GM12873 (cell line): ENCODE results near the gene UCP3.

Experiments used
- TF ChIP-seq, protein P1 (sequence below): IDR thresholded peaks from 2 replicates; pipeline ENCODE4 v1.5.1; 2012; ENCODE audit warnings: low read depth, mild to moderate bottlenecking, moderate library complexity, low read length, control low read depth; ENCODE audit not compliant: insufficient read depth; ENCODE audit errors: missing control alignments

UCP3 gene

DNA sequence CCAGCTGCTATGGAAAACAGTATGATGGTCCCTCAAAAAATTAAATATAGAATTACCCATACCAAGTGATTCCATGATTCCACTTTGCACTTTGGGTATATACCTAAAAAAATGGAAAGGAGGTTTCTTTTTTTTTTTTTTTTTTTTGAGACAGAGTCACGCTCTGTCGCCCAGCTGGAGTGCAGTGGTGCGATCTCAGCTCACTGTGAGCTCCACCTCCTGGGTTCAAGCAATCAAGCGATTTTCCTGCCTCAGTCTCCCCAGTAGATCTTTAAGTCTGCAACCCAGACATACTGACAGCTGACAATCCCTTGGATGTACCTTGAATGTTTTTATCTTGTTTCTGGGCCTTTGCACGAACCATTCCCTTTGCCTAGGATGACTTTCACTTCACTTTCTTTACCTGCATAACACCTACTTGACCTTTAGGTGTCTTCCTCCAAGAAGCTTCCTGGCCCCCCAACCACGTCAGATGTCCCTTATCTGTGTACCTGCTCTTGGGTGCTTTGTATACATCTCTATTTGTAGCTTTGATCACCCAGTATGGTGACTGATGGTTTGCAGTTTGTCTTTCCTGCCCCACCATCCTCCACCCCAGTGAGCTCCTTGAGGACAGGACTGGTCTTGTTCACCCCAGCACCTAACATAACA, 11.6 kb downstream of the UCP3 start:
- TF ChIP-seq, protein P1, sequence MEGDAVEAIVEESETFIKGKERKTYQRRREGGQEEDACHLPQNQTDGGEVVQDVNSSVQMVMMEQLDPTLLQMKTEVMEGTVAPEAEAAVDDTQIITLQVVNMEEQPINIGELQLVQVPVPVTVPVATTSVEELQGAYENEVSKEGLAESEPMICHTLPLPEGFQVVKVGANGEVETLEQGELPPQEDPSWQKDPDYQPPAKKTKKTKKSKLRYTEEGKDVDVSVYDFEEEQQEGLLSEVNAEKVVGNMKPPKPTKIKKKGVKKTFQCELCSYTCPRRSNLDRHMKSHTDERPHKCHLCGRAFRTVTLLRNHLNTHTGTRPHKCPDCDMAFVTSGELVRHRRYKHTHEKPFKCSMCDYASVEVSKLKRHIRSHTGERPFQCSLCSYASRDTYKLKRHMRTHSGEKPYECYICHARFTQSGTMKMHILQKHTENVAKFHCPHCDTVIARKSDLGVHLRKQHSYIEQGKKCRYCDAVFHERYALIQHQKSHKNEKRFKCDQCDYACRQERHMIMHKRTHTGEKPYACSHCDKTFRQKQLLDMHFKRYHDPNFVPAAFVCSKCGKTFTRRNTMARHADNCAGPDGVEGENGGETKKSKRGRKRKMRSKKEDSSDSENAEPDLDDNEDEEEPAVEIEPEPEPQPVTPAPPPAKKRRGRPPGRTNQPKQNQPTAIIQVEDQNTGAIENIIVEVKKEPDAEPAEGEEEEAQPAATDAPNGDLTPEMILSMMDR, result peak; percentile 23

DNA sequence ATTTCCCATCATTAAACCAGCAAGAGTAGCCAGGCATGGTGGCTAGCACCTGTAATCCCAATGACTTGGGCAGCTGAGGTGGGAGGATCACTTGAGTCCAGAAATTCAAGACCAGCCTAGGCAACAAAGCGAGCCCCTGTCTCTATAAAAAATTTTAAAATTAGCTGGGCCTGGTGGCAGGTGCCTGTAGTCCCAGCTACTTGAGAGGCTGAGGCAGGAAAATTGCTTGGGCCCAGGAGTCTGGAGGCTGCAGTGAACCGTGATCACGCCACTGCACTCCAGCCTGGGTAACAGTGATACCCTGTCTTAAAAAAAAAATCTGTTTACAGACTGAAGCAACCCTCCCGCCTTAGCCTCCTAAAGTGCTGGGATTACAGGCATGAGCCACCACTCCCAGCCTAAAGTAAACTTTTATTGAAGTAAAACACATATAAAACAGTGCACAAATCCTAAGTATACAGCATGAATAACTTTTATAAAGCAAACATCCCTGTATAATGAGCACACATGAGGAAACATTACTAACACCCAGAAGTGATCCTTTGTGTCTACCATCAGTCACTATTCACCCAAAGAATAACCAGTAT, 12.6 kb downstream of the UCP3 start:
- TF ChIP-seq, protein P1, result no peak

- TF ChIP-seq, protein P1, result no peak
Observed at GRCh38 chr11:73995731-73996130, 13.2 kb downstream of the UCP3 start.

GRCh38 chr11:73995247-73995646, 13.6 kb downstream of the UCP3 start:
- TF ChIP-seq, protein P1, result no peak

GRCh38 chr11:73991471-73992006, 17.3 kb downstream of the UCP3 start:
- TF ChIP-seq, protein P1, result no peak

DNA sequence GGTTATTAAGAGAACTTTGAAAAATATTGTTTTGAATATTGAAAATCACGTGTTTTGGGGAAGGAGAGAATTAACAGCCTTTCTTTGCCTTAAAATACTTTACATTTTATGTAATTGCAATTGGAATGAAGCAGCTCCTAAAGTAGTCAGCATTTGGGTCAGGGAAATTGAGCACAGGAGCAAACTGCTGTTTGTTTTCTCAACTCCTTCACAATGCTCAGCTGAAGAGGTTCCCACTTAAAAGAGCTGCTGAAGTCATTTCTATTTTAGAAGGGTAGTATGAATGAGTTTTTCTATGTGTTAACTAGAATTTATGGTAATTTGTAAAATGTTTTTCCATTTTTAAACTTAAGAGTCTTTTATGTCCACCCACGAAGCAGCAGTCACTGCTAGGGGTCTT, 18.2 kb downstream of the UCP3 start:
- TF ChIP-seq, protein P1, result no peak

DNA sequence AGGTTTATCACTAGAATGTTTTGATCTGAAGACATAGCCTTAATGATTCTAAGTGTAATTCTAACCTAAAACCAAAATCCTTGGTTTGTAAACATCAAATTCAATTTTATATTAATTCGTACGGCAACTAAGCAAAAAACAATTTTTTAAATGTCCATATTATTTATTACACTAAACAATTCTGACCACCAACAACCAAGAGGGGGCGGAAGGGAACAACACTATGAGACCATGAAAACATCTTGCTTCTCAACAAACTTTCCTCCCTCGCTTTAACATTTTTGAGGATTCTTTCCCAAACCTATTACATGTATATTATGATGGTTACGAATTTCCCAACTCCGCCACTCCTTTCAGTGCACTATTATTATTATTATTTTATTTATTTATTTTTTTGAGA, 19.7 kb downstream of the UCP3 start:
- TF ChIP-seq, protein P1, result peak; percentile 27
